Fibroblast of villous mesenchyme (primary cell): ENCODE results near the gene GPR107. TPM values are rescaled to one million over a fixed set of nuclear protein-coding genes. Genes with fewer than 3 reads are reported as not detected.

Source experiments
- DNase-seq: peaks from one replicate; pipeline ENCODE4 v3.0.0-alpha.2; 2010; ENCODE audit warnings: low read depth
- H3K4me3 ChIP-seq: 2 replicates; pipeline ENCODE4 v1.5.1; 2011; ENCODE audit warnings: low read depth, mild to moderate bottlenecking, low read length
- total RNA-seq: library from RNA; depleted of rRNA; stranded (reverse); fragments of >200 nt; gene quantifications from 2 replicates; pipeline ENCODE4 v1.2.3, GENCODE V29; 2012
- TF ChIP-seq, protein P1 (sequence below): IDR thresholded peaks from 2 replicates; pipeline ENCODE4 v1.5.1; 2012; ENCODE audit warnings: low read depth, mild to moderate bottlenecking, low read length; ENCODE audit not compliant: insufficient read depth

GPR107 gene
- total RNA-seq, 1 donor, result 38.0 TPM

- peak; percentile 47 for DNase-seq
- TF ChIP-seq, protein P1, sequence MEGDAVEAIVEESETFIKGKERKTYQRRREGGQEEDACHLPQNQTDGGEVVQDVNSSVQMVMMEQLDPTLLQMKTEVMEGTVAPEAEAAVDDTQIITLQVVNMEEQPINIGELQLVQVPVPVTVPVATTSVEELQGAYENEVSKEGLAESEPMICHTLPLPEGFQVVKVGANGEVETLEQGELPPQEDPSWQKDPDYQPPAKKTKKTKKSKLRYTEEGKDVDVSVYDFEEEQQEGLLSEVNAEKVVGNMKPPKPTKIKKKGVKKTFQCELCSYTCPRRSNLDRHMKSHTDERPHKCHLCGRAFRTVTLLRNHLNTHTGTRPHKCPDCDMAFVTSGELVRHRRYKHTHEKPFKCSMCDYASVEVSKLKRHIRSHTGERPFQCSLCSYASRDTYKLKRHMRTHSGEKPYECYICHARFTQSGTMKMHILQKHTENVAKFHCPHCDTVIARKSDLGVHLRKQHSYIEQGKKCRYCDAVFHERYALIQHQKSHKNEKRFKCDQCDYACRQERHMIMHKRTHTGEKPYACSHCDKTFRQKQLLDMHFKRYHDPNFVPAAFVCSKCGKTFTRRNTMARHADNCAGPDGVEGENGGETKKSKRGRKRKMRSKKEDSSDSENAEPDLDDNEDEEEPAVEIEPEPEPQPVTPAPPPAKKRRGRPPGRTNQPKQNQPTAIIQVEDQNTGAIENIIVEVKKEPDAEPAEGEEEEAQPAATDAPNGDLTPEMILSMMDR, result no peak
- H3K4me3 ChIP-seq, result peak overlapping the region; percentile 90
These were observed 11.9 kb upstream of the GPR107 start for GRCh38 chr9:130041648-130042405.

DNA sequence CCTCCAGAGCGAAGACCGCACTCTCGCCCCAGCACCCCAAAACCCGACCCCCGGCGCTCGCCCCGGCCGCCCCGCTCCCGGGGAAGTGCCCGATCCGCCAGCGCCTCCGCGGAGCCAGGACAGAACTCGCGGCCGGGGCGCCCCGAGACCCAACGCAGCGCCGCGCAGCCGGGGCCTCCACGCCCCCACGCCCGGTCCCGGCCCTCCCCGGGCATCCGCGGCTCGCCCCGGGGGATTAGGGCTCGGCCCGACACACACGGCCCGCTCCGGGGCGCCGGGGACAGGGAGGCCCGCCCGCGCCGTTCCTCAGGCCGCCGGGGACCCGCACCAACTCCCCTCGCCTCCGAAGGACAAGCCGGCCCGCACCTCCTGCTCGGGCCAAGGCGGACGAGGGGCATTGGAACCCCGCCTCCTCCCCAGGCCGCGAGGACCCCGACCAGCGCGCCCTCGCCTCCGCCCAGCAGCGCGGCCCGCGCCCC, 11.3 kb upstream of the GPR107 start:
- peak; percentile 20 for DNase-seq
- TF ChIP-seq, protein P1, result no peak
- H3K4me3 ChIP-seq, result peak overlapping the region; percentile 90

DNA sequence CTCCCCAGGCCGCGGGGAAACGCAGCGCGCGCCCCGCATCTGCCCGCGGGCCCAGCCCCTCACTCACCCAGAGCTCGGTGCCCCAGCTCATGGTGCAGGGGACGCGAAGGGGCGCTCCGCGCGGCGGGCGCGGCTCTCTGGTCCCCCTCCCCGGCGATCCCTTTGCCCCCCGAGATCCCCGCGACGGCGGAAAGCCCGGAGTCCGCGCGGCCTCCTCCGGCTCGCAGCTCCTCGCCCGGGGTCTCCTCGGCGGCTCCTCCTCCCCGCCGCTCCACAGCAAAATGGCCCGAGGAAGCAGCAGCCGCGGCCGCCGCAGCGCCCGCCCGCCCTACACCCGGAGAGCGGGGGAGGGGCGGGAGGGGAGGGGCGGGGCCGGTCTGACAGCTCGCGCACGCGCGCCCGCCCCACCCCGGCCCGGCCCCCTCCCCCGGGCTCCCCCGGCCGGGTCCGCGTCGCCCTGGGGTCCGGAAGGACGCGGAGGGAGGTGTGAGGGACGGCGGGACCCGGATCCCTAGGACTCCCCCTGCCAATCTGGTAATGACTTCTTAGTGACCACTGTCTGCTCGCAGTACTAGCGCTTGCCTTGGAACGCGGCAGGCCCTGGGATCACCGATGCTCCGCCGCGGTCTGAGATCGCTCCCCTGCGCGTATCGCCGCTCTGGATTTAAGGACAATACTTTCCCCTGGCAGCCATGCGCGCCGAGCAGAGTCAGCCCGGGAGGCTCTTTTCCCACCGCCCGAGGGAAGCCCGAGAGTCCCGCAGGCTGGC, 10.6 kb upstream of the GPR107 start, which contains the start of gene FNBP1:
Gene FNBP1, minus strand, starts transcription at position 305 of the 769 bp plus-strand sequence. Its CDS starts 214 bp downstream, at position 91.
- peak; percentile 78 for DNase-seq
- TF ChIP-seq, protein P1, result no peak
- peak within 1 kb of the TSS; percentile 90 for H3K4me3 ChIP-seq

- peak; percentile 84 for DNase-seq
- TF ChIP-seq, protein P1, result peak; percentile 20
These were observed 9.8 kb upstream of the GPR107 start for GRCh38 chr9:130043654-130044623.

DNA sequence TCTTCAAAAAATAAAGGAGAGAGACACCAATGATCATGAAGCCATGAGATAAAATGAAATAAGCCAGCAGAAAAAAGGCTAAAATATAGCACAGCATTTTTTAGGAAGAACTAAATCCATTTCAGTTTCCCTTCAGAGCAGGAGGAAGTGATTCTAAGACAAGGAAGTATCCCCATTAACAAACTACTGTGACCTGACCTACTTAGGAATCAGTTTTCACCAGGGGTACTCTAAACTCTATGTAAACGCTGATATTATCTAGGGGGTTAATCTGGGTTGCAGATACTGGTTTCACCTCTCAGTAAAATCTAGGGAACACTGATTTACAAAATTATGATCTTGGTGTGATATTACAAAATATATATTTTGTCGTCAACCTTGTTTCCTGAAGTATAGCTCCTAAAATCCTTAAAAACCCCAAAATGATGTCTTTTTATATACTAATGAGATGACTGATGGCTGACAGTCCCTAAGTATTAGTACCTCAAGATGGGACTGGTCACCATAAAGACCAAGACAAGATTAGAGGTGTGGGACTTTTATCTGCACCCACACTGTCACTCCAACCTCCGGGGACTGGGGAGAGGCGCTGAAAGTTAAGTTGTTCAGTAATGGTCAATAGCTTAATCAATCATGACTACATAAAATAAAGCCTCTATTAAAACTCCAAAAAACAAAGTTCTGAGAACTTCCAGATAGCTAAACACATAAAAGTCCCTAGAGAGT, 7.8 kb upstream of the GPR107 start:
- H3K4me3 ChIP-seq, result no peak overlapping the region
- no peak for DNase-seq
- TF ChIP-seq, protein P1, result no peak

More at GRCh38 chr9:130043654-130044623, 9.8 kb upstream of the GPR107 start:
- H3K4me3 ChIP-seq, result peak overlapping the region; percentile 71
